T-cell (primary cell): Measurements from ENCODE around the gene KLHL40. TPM values are rescaled to one million over a fixed set of nuclear protein-coding genes. Genes with fewer than 3 reads are reported as not detected.

Experiments
- ATAC-seq, 4 experiments: fragments of 200-7000 bp in 3 of 4; fragments of 150-1000 bp in 1 of 4; cut with Tn5 transposase; replicated peaks in 1 of 4; 1 replicate in 3 of 4; 2 replicates in 1 of 4; pipeline ENCODE4 v1.10.0; 2021; ENCODE audit warnings: moderate library complexity in 3 of 4, mild to moderate bottlenecking in 2 of 4, moderate number of reproducible peaks in 1 of 4
- CTCF ChIA-PET, 2 donors: fragments of 300-600 bp; sonication (Branson Sonifier 250); formaldehyde crosslinking; loops; one replicate each; lab custom pipeline; 2022; ENCODE audit warnings: antibody characterized with exemption in 2 of 2; lab: Charles Lee
- POLR2A ChIA-PET, 2 donors: fragments of 300-600 bp; sonication (Branson Sonifier 250); formaldehyde crosslinking; loops; one replicate each; lab custom pipeline; 2022; ENCODE audit warnings: antibody characterized with exemption in 2 of 2; lab: Charles Lee
- DNase-seq, 35 experiments: peaks; one replicate each; pipeline versions ENCODE4 v3.0.0 to v3.0.0-alpha.2; 2013 to 2023
- H3K27ac ChIP-seq: one replicate; pipeline ENCODE4 v1.5.1; 2013; ENCODE audit warnings: low read length
- H3K27me3 ChIP-seq, 2 experiments: replicated peaks in 1 of 2; 1 replicate in 1 of 2; 2 replicates in 1 of 2; pipeline versions ENCODE4 v1.6.1 to v1.7.0; 2013; ENCODE audit warnings: low read length in 1 of 2, mixed read lengths in 1 of 2; ENCODE audit not compliant: control insufficient read depth in 2 of 2, insufficient read depth in 2 of 2; ENCODE audit errors: extremely low read depth in 1 of 2
- H3K36me3 ChIP-seq, 2 donors: 1 replicate in 1 of 2; 2 replicates in 1 of 2; pipeline versions ENCODE4 v1.6.1 to v1.7.0; 2013; ENCODE audit warnings: low read length in 1 of 2; ENCODE audit not compliant: control insufficient read depth in 2 of 2, insufficient read depth in 1 of 2; ENCODE audit errors: extremely low read depth in 1 of 2
- H3K4me1 ChIP-seq, 2 experiments: 1 replicate in 1 of 2; 2 replicates in 1 of 2; pipeline versions ENCODE4 v1.6.1 to v1.7.0; 2013; ENCODE audit warnings: low read length in 2 of 2, mixed read lengths in 1 of 2; ENCODE audit not compliant: insufficient read depth in 2 of 2, control insufficient read depth in 1 of 2; ENCODE audit errors: extremely low read depth in 1 of 2
- H3K4me3 ChIP-seq, 2 donors: 1 replicate in 1 of 2; 2 replicates in 1 of 2; pipeline versions ENCODE4 v1.5.1 to v1.7.0; 2013; ENCODE audit warnings: mild to moderate bottlenecking in 2 of 2, low read length in 1 of 2, moderate library complexity in 1 of 2; ENCODE audit not compliant: control insufficient read depth in 1 of 2; ENCODE audit errors: extremely low read depth in 1 of 2
- H3K9me3 ChIP-seq: 2 replicates; pipeline ENCODE4 v1.7.0; 2013
- H3K27ac Mint-ChIP-seq, 2 donors: one replicate each; pipeline ENCODE4 v1.8.0; 2020 to 2021; ENCODE audit warnings: mild to moderate bottlenecking in 2 of 2, mixed read lengths in 2 of 2
- H3K27me3 Mint-ChIP-seq, 2 donors: one replicate each; pipeline ENCODE4 v1.8.0; 2021 to 2022; ENCODE audit warnings: mixed read lengths in 2 of 2
- H3K36me3 Mint-ChIP-seq: one replicate; pipeline ENCODE4 v1.8.0; 2021; ENCODE audit warnings: mixed read lengths
- H3K4me1 Mint-ChIP-seq, 3 donors: one replicate each; pipeline ENCODE4 v1.8.0; 2020 to 2022; ENCODE audit warnings: mixed read lengths in 3 of 3, mild to moderate bottlenecking in 1 of 3
- H3K4me3 Mint-ChIP-seq, 3 donors: one replicate each; pipeline ENCODE4 v1.8.0; 2020 to 2022; ENCODE audit warnings: mild to moderate bottlenecking in 3 of 3, mixed read lengths in 3 of 3, moderate library complexity in 3 of 3
- H3K9me3 Mint-ChIP-seq, 3 donors: one replicate each; pipeline ENCODE4 v1.8.0; 2020 to 2022; ENCODE audit warnings: mixed read lengths in 3 of 3
- WGBS: methylation state at CpG from one replicate; pipeline ENCODE4 v1.1.5; 2013; ENCODE audit warnings: missing lambda C conversion rate; ENCODE audit not compliant: insufficient coverage; 5-methylcytosine and 5-hydroxymethylcytosine counted together
- total RNA-seq, 35 experiments: library from RNA in 6 of 35; stranded (reverse) in 6 of 35; fragments of 120-200 nt in 1 of 35; gene quantifications; one replicate each; pipeline versions ENCODE4 v1.2.1 to v1.2.4 and lab custom pipeline; 2013 to 2026

Gene KLHL40
- total RNA-seq, 5 donors from 2014 or later (not counting 1 experiment from before 2014, with no cell fraction given), result not detected

DNA sequence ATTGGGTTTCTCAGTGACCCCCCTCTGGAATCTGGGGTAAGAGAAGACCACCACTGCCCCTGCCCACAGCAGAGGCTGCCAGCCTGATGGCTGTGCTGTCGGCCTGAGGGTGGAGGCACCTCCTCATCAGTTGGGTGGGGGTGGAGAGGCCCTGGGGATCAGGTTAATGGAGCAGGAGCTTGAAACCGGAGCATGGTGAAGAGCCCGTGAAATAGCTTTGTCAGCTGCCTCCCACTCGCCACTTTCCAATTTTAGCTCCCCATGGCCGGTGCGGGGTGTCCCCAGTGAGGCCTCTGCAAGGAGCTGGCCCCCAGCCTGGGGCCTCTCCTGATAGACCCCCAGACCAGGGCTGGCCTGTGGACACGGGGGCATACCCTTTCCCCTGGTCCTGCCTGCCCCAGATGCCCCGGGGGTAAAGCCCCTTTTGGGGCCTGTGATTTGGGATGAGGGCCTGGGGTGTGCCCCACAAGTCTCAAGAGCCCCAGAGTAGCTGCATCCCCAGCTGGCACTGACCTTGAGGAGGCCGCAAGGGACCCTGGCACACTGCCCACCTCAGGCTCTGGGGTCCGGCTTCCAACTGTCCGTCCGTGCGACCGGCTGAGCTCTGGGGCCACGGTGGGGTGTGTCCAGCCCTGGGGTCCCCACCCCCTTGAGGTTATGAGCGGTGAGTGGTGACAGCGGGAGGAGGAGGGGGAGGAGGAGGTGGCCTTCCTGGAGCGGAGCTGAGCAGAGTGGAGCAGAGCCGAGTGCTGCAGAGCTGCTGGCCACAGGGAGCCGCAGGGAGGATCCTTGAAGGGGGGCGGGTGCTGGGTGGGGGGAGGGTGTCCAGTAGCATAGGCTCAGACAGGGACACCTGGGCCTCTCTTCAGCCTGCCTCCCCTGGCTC lies 17.0 kb downstream of the KLHL40 start, which contains the start of gene HHATL:
TSS of gene HHATL (minus strand) at position 733 of the 886 bp plus-strand sequence. CDS start 1,972 bp downstream, outside the sequence.
- no peak within 1 kb of the TSS for H3K27ac ChIP-seq
- ATAC-seq, result no peak
- no peak within 1 kb of the TSS for H3K4me3 ChIP-seq
- H3K27me3 ChIP-seq, result peaks cover 0 to 56% of the 10 kb centered on the region in 2 experiments
- no peaks in the 10 kb centered on the region for H3K9me3 ChIP-seq
- DNase-seq, result peak in 1 of 35 experiments; percentile 9
- 86% methylated on average over 12 of the region's 21 CpGs for WGBS
- no peaks in the 10 kb centered on the region for H3K36me3 ChIP-seq
- H3K4me3 Mint-ChIP-seq, result no peak within 1 kb of the TSS
- CTCF ChIA-PET, result no interaction called here
- POLR2A ChIA-PET, result no interaction called here
- H3K27ac Mint-ChIP-seq, result no peak within 1 kb of the TSS
- peaks cover 0 to 5% of the 10 kb centered on the region in 2 donors for H3K27me3 Mint-ChIP-seq
- H3K4me1 Mint-ChIP-seq, result peaks cover 0 to 11% (median 5%) of the 10 kb centered on the region in 3 donors
- H3K4me1 ChIP-seq, result peaks cover 0 to 19% of the 10 kb centered on the region in 2 experiments
- no peaks in the 10 kb centered on the region for H3K9me3 Mint-ChIP-seq
- no peaks in the 10 kb centered on the region for H3K36me3 Mint-ChIP-seq

DNA sequence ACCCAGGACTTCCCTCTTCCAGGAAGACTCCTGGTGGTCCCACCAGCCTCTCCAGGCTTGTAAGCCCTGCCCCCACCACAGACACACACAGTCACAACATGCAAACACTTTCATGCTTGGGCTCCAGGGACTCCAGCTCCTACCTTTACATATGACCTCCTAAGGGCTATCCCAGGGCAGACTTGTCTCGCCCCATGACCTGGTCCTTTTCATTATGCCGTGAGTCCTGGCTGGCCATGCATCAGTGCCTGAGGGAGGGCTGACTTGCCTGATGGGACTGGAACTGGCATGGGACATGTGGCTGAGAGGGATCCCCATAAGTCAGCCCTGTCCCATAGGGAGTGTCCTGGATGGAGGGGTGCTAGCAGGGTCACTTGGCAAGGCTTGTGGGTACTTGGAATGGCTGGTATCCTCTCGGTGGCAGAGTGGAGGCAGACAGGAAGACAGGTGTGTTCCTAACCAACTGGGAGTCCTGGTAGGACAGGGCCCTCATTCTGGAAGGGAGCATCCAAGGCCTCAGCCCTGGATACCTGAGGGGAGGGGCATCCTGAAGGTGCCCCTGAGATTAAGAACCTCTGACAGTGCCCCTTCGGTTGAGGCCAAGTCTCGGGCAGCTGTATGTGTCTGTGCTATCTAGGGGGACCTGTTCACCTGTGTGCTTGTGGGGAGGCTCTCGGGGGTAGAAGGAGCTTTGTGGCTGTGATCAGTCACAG lies 17.8 kb downstream of the KLHL40 start:
- Mint-ChIP-seq H3K36me3 (no peaks in the 10 kb centered on the region), H3K4me1 (peaks cover 0 to 11% (median 5%) of the 10 kb centered on the region in 3 donors), H3K27ac (no peak overlapping the region), H3K27me3 (peaks cover 0 to 4% of the 10 kb centered on the region in 2 donors), H3K4me3 (no peak overlapping the region), H3K9me3 (no peaks in the 10 kb centered on the region)
- ChIA-PET POLR2A (no interaction called here), CTCF (no interaction called here)
- DNase-seq (peak in 1 of 35 experiments; percentile 4), ATAC-seq (no peak)
- peaks cover 0 to 55% of the 10 kb centered on the region in 2 experiments for H3K27me3 ChIP-seq
- H3K9me3 ChIP-seq, result no peaks in the 10 kb centered on the region
- no peak overlapping the region for H3K4me3 ChIP-seq
- H3K36me3 ChIP-seq, result no peaks in the 10 kb centered on the region
- H3K4me1 ChIP-seq, result peaks cover 0 to 19% of the 10 kb centered on the region in 2 experiments
- H3K27ac ChIP-seq, result no peak overlapping the region
- WGBS, result 76% methylated on average over 3 of the region's 6 CpGs

- Mint-ChIP-seq H3K4me3 (no peak overlapping the region), H3K4me1 (peaks cover 0 to 7% (median 3%) of the 10 kb centered on the region in 3 donors), H3K36me3 (no peaks in the 10 kb centered on the region), H3K27ac (no peak overlapping the region), H3K27me3 (peaks cover 0 to 2% of the 10 kb centered on the region in 2 donors), H3K9me3 (no peaks in the 10 kb centered on the region)
- peak in 1 of 35 experiments; percentile 9 for DNase-seq
- POLR2A ChIA-PET, result no interaction called here
- Histone ChIP-seq H3K4me3 (no peak overlapping the region), H3K36me3 (no peaks in the 10 kb centered on the region), H3K9me3 (no peaks in the 10 kb centered on the region), H3K4me1 (peaks cover 0 to 14% of the 10 kb centered on the region in 2 experiments), H3K27ac (no peak overlapping the region), H3K27me3 (peaks cover 0 to 56% of the 10 kb centered on the region in 2 experiments)
- ATAC-seq, result no peak
- no CpG with 5 or more reads among the region's 5 CpGs for WGBS
- CTCF ChIA-PET, result no interaction called here
These were observed 18.3 kb downstream of the KLHL40 start for GRCh38 chr3:42703695-42704025.

GRCh38 chr3:42704136-42704841 lies 19.0 kb downstream of the KLHL40 start:
- CTCF ChIA-PET, result no interaction called here
- POLR2A ChIA-PET, result no interaction called here
- Mint-ChIP-seq H3K9me3 (no peaks in the 10 kb centered on the region), H3K36me3 (no peaks in the 10 kb centered on the region), H3K4me1 (peaks cover 0 to 4% (median 0%) of the 10 kb centered on the region in 3 donors), H3K4me3 (no peak overlapping the region), H3K27me3 (peaks cover 4 to 6% of the 10 kb centered on the region in 2 donors), H3K27ac (no peak overlapping the region)
- peaks cover 0 to 55% of the 10 kb centered on the region in 2 experiments for H3K27me3 ChIP-seq
- no peak for ATAC-seq
- no peak overlapping the region for H3K4me3 ChIP-seq
- peak in 1 of 35 experiments; percentile 7 for DNase-seq
- no peak overlapping the region for H3K27ac ChIP-seq
- no peaks in the 10 kb centered on the region for H3K9me3 ChIP-seq
- H3K36me3 ChIP-seq, result no peaks in the 10 kb centered on the region
- peaks cover 0 to 7% of the 10 kb centered on the region in 2 experiments for H3K4me1 ChIP-seq
- WGBS, result 74% methylated on average over 8 of the region's 8 CpGs

DNA sequence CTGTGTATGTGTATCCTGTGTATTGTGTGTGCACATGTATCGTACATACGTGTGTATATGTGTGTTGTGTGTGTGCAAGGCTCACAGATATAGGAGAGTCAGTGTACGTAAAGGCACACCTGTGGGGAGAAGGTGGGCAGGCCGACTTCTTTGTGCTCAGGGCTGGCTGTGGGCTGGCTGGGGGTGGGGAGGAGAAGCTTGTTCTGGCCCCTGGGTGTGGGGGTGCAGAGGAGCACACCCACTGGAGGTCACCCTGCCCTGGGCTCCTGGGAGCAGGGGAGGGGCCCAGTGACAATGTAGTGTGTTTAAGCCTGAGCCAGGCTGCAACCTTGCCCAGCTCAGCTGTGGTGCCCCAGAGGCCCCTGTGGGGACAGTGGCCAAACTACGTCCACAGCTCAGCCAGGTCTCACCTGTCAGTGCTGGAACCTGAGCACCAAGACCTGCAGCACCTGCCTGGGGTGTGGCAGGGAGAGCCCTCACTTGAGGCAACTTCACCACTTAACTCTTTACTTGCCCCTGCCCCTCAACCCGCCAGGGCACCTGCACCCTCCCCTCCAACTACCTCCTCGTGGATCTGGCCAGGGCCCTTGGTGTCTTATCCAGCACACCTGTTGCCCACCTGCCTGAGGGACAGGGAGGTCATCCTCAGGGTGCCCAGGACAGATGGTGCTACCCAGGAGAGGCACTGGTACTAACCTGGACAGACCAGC lies 19.9 kb downstream of the KLHL40 start:
- peaks cover 0 to 4% (median 0%) of the 10 kb centered on the region in 3 donors for H3K4me1 Mint-ChIP-seq
- H3K4me1 ChIP-seq, result peaks cover 0 to 6% of the 10 kb centered on the region in 2 experiments
- no peaks in the 10 kb centered on the region for H3K36me3 Mint-ChIP-seq
- H3K9me3 Mint-ChIP-seq, result no peaks in the 10 kb centered on the region
- DNase-seq (peak in 1 of 35 experiments; percentile 5), ATAC-seq (no peak)
- no peaks in the 10 kb centered on the region for H3K9me3 ChIP-seq
- 73% methylated on average over 7 of the region's 7 CpGs for WGBS
- CTCF ChIA-PET, result interaction anchor here in 1 of 2 donors (0.6 kb wide), 1 partner anchor 140 kb away, joined by 3 read pairs; no protein-coding TSS in a partner anchor
- no peak overlapping the region for H3K27ac ChIP-seq
- H3K36me3 ChIP-seq, result no peaks in the 10 kb centered on the region
- H3K27me3 ChIP-seq, result peaks cover 0 to 53% of the 10 kb centered on the region in 2 experiments
- no peak overlapping the region for H3K4me3 ChIP-seq
- POLR2A ChIA-PET, result no interaction called here
- H3K27ac Mint-ChIP-seq, result no peak overlapping the region
- peaks cover 5 to 8% of the 10 kb centered on the region in 2 donors for H3K27me3 Mint-ChIP-seq
- H3K4me3 Mint-ChIP-seq, result no peak overlapping the region
